Measurements from ENCODE around the gene PMM2.

PMM2 gene

DNA sequence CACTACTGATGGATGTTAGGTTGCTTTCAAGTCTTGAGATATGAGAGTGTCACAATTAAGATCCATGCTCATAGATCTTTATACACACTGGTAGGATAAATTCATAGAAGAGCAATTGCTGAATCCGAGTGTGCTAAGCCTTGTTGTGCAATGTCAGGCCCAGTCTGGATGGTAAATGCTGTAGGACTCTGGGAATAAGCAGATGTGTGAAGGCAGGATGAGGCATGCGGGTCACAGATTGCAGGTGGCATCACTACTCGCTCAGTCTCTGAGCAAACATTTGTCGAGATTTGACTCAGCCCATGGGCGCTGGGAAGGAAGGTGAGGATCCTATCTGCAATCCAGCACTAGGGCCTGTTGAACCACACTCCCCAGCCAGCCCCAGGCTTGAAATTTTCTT is 40.9 kb upstream of the PMM2 start:
- no peaks in the 10 kb centered on the region for H3K27me3 ChIP-seq
- TF ChIP-seq CTCF (IDR thresholded peaks at IDR 0.05): no peak

GRCh38 chr16:8758022-8758421 is 39.6 kb upstream of the PMM2 start:
- no peak for TF ChIP-seq CTCF (IDR thresholded peaks at IDR 0.05)
- H3K4me1 ChIP-seq (ENCODE audit: control insufficient read depth in 1 of 2, insufficient read depth in 1 of 2, low read depth in 1 of 2, low read length in 1 of 2): no peaks in the 10 kb centered on the region
- no peaks in the 10 kb centered on the region for H3K27me3 ChIP-seq
- no peak overlapping the region for H3K4me3 ChIP-seq (ENCODE audit: low read depth in 1 of 2, low read length in 1 of 2)
- H3K36me3 ChIP-seq: peaks cover 46% of the 10 kb centered on the region
- no peaks in the 10 kb centered on the region for H3K9me3 ChIP-seq
- no peak overlapping the region for H3K27ac ChIP-seq

More for the DNA sequence above, 40.9 kb upstream of the PMM2 start:
- Histone ChIP-seq H3K4me1 (ENCODE audit: control insufficient read depth in 1 of 2, insufficient read depth in 1 of 2, low read depth in 1 of 2, low read length in 1 of 2) (no peaks in the 10 kb centered on the region), H3K9me3 (no peaks in the 10 kb centered on the region), H3K4me3 (ENCODE audit: low read depth in 1 of 2, low read length in 1 of 2) (no peak overlapping the region), H3K27ac (no peak overlapping the region), H3K36me3 (peaks cover 49% of the 10 kb centered on the region)

GRCh38 chr16:8760021-8760420 is 37.6 kb upstream of the PMM2 start:
- no peak for TF ChIP-seq CTCF (IDR thresholded peaks at IDR 0.05)
- H3K9me3 ChIP-seq: no peaks in the 10 kb centered on the region
- H3K4me3 ChIP-seq (ENCODE audit: low read depth in 1 of 2, low read length in 1 of 2): no peak overlapping the region
- no peaks in the 10 kb centered on the region for H3K27me3 ChIP-seq
- no peak overlapping the region for H3K27ac ChIP-seq
- H3K4me1 ChIP-seq (ENCODE audit: control insufficient read depth in 1 of 2, insufficient read depth in 1 of 2, low read depth in 1 of 2, low read length in 1 of 2): no peaks in the 10 kb centered on the region
- peaks cover 51% of the 10 kb centered on the region for H3K36me3 ChIP-seq

- Histone ChIP-seq H3K9me3 (no peaks in the 10 kb centered on the region), H3K36me3 (peaks cover 53% of the 10 kb centered on the region), H3K27ac (no peak overlapping the region), H3K4me3 (ENCODE audit: low read depth in 1 of 2, low read length in 1 of 2) (no peak overlapping the region), H3K27me3 (no peaks in the 10 kb centered on the region), H3K4me1 (ENCODE audit: control insufficient read depth in 1 of 2, insufficient read depth in 1 of 2, low read depth in 1 of 2, low read length in 1 of 2) (no peaks in the 10 kb centered on the region)
- no peak for TF ChIP-seq CTCF (IDR thresholded peaks at IDR 0.05)
These were observed 36.6 kb upstream of the PMM2 start for GRCh38 chr16:8761078-8761477.

GRCh38 chr16:8762254-8762653 is 35.4 kb upstream of the PMM2 start:
- no peak overlapping the region for H3K27ac ChIP-seq
- H3K4me3 ChIP-seq (ENCODE audit: low read depth in 1 of 2, low read length in 1 of 2): no peak overlapping the region
- no peaks in the 10 kb centered on the region for H3K4me1 ChIP-seq (ENCODE audit: control insufficient read depth in 1 of 2, insufficient read depth in 1 of 2, low read depth in 1 of 2, low read length in 1 of 2)
- peaks cover 59% of the 10 kb centered on the region for H3K36me3 ChIP-seq
- TF ChIP-seq CTCF (IDR thresholded peaks at IDR 0.05): no peak
- H3K27me3 ChIP-seq: no peaks in the 10 kb centered on the region
- H3K9me3 ChIP-seq: no peaks in the 10 kb centered on the region

DNA sequence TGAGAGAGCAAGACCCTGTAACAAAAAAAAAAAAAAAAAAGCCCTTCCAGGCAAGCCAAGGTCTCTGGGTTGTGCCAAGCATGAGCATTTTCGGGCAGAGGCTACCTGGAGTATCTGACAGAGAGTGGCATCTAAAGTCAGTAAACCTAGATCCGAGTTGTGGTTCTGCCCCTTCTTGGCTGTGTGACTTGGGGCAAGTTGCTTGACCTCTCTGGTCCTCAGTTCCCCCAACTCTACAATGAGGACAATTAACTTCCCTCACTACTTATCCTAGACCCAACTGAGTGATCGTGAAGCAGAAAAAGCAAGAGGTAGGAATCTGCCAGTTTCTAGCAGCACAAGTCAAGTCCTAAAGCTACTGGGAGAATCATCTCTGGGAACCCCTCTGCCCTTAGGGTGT is 34.6 kb upstream of the PMM2 start:
- no peak for TF ChIP-seq CTCF (IDR thresholded peaks at IDR 0.05)
- Histone ChIP-seq H3K27me3 (no peaks in the 10 kb centered on the region), H3K36me3 (peaks cover 59% of the 10 kb centered on the region), H3K4me1 (ENCODE audit: control insufficient read depth in 1 of 2, insufficient read depth in 1 of 2, low read depth in 1 of 2, low read length in 1 of 2) (no peaks in the 10 kb centered on the region), H3K9me3 (no peaks in the 10 kb centered on the region), H3K27ac (no peak overlapping the region), H3K4me3 (ENCODE audit: low read depth in 1 of 2, low read length in 1 of 2) (no peak overlapping the region)

Data from neutrophil (primary cell).